ENCODE measurements around the gene HEPHL1.

Gene HEPHL1

DNA sequence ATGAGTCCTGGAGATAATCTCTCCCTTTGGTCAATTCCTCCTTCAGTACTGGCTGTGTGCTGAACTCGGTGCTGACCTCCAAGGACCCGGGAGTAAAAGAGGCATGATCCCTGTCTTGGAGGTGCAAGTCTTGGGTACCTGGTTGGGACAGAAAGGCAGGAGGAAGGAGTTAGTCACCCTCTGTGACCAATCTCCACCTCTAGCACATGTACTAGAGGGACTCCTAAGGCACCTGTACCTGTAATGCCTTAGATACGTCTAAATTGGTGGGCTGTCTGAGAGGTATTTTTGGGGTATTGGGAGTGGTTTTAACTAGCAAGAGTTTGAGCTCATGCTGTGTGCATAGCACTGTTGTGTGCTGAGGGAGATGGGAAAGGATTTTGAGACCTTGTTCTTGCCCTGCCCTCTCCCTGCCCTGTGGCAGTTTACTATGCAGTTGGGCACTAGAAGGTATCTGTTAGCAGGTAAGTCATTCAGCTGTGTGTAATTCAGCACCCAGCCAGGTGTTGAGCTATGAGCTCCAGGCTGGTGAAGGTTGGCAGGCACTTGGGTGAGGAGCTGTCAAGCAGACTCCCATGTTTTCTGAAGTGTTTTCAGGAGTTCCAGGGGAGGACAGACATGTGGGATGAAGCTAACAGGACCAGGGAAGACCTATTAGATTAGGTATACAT is 110.0 kb downstream of the HEPHL1 start:
- DNase-seq = no peak

DNA sequence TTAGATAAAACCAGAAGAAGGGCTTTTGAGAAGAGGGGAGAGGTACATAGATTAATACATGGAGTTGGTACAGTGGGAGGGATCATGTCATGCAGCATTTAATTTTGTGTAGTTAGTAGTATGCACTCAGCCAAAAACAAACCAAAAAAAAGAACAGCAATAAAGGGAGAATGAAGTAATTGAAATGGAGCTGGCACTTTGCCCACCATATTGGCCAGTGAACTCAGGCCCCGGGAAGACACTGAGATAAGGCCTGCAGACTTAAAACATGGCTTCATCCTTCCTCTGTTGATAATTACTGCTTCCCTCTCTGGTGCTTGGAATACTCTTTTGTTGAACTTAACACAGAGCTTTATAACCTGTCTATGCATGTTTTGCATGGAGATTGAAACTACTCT is 110.6 kb downstream of the HEPHL1 start:
- DNase-seq = no peak

DNA sequence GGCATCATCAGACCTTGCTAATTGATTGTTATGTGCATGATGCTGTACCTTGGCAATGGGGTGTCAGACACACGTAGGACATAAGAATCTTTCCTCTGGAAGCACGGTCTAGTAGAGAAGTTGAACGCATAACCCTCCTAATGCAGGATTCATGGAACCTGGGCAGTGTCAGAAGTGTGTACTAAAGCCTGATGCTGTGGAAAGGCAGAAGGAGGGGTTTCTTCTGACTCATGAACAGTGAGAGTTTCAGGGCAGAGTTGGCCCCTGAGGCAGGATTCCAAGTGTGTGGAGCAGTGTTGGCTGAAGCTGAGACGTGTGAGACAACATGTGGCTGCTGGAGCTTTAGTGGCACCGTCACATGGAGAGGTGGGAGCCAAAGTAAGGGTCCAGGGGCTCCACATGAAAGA is 111.0 kb downstream of the HEPHL1 start:
- no peak for DNase-seq

DNA sequence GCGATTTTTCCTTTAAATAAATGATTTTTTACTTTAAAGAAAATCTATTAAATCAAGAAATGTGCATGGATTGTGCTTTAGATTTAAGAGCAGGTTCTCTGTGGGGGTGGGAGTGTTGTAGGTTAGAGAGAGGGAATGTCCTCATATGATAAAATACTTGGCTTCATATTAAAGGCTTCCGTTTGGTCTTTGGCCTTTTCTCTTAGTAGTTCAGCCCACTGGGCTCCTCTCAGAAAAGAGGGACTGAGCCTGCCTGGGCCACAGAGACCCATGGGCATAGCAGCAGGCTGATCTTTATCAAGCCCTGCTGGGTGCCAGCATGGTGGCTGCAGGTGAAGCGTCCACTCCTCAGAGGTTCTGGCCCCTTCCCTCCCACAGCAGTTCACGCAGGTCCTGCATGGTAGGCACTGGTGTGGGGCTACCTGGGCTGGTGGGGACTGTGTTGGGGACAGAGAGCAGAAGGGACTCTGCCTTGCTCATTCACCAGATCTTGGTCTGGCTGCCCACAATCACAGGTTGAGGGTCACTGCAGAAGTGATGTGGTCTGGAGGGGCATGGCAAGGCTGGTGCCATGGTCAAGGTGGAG is 111.8 kb downstream of the HEPHL1 start:
- DNase-seq = no peak

DNA sequence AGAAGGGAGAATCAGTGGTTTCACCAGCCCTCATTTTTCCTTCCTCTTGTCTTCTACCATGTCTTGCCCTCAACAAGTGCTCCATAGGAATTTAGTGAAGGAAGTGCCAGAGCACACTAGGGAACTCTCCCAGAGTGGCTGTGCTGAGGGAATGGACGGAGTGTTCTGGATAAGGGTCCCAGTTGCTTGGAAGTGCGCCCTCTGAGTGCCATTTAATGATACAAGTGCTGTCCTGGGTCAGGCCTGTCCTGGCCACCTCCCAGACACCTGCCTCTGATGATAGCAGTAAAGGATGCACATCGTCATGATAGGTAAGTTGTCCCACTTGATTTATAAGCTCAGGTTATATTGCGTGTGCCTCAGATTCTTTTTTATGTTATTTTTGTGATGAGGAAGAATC is 112.6 kb downstream of the HEPHL1 start:
- no peak for DNase-seq

DNA sequence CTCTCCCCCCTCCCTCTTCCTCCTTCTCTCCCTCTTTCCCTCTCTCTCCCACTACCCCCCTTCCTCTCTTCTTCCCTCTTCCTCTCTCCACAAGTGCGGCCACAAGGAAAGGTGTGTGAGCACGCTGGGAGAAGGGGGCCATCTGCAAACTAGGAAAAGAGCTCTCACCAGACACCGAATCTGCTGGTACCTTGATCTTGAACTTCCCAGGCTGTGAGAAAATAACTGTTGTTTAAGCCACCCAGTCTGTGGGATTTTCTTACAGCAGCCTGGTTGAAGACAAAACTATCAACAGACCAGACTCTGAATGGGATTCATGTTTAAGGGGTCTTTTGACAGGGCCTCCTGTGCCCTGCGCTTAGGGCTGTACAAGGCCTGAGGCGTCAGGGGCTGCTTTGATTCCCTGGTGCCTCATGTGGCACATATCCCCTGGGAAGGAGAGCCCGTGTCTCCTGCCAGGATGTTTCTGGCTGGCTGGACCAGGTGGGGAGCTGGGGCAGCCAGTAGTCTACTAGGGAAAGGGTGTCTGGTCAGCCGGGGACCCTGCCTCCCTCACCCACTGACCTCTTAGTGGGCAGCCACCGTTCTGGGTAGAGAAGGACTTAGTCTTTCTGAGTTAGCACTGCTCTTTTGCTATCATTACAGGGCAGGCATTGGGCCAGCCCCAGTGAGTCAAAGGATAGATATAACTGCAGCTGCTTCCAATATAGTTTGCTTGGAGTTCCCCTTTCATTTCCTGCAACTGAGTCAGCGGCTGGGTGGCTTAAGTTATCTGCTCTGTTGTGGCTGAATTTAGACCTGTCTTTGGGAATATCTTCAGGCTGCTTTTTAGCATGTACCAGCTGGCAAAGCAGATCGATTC is 113.7 kb downstream of the HEPHL1 start:
- DNase-seq = peak in 1 of 2 experiments; percentile 32

DNA sequence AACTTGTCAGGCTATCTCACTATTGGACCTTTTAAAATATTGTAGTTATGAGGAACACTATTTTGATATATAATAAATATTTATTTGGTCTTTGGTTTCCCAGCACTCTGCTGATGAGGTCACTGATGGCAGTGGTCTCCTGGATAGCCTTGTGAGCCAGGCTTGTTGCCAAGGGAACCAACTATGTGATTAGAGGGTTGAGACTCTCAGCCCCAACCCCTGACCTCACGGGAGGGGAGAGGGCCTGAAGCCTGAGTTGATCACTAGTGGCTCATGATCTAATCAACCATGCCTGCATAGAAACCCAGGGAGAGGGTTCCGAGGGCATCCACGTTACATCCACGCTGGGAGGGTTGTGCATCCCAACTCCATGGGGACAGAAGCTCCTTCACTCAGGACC is 118.3 kb downstream of the HEPHL1 start:
- DNase-seq = no peak

DNA sequence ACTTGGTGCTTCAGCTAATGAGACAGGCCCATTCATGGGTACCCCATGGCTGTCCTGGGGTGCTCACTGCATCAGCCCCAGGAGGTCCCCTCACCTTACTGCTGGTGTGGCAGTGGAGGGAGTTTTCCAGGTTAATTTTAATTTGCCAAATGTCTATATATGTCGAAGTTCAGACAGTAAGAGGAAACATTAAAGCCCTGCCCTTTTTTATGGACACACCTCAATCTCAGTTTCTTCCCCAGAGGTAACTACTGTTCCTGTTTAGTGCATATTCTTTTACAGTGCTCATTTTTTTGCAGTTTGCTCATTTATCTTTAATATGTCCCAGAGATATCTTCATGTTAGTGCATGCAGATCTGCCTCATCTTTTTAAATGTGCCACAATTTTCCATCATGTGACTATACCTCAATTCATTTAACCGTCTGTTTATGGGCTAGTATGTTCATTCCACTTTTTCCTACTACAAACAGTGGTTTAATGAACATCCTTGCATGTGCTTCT is 119.1 kb downstream of the HEPHL1 start:
- no peak for DNase-seq

DNA sequence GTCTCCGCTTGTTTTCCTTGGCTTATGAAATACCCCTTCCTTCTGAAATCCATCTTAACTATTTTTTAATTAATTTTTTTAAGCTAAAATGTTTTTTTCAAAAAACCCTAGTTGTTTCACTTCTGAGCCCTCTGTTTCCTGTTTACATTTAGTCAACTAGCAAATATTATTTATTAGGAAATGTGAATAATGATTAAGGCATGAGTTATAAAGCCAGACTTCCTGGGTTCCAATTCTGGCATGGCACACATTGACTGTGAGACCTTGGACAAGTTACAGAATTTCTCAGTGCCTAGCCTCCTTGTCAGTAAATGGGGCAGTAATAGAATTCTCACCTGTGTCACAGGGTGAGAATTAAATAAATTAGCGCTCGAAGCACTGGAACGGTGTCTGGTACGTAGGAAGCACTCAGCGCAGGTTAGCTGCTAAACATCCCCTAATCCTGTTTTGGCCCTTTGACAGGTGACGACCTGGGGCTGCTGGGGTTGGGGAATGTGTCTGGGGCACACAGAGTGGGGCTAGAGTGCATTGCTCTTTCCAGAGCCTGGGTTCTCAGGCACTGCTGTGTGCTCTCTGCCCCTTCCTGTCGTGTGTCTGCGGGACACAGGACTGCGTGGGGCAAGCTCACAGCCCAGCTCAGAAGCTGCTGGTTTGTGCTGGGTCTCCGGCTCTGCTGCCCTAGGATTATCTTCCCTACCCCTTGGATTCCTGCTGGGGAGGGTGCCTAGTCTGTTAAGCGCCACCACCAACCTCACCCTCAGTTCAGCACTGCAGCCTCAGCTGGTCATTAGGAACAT is 120.6 kb downstream of the HEPHL1 start:
- DNase-seq = no peak

DNA sequence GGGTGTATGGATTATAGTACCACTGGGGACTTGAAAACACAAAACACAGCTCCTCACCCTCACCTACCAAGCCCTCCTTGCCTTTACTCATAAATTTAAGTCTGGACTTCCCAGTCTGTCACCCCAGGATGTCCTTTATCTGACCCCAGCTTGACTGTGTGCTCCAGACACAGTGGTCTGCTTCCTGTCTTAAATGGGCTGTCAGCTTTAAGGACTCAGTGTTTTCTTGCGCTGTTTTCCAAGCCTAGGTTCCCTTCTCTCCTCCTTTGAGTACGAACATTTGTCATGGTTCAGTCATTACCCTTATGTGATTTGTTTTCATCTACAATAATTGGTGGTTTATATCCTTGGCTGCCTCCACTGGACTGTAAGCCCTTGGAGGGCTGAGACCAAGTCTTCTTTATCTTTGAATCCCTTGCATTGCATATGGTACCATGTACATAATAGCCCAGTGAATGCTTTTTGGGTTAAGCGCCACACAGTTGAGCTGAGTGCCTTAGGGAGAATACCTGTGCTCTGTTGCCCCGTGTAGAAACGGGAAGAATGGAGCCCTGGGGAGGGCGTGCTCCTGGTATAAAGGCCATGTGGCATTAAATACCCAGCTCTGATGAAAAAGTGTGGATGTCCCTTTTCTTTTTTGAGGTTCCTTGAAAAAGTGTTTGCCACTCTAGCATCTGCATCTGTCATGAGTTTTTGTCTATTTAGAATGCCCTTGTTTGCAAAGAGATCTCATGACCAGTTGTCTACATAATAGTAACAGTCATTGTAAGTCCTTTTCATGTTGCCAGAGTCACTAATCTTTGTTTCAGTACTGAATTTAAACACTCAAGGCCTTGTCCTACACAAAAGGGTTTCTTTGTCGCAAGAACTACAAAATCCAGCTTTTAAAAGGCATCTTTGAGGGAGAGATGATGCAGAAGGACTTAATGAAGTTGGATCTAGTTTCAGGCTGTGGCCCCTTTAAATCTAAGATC is 121.4 kb downstream of the HEPHL1 start:
- no peak for DNase-seq

DNA sequence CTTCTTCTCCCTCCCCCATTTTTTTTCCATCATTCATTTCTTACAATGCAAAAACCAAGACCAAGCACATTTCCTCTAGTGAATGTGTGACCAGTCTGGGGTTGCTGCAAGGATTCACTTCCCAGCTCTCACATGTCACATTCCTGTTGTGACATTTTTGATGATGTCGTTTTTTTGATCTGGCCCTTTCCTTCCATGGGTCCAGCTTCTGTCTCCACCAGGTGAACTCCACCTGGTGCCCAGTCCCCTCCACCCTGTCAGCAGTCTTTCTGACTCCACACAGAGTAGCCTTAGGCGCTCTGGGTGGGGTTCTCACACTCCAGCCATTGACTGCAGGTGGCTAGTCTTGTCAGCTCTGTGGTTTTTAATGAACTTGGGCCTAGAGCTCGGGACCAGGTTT is 123.1 kb downstream of the HEPHL1 start:
- no peak for DNase-seq

DNA sequence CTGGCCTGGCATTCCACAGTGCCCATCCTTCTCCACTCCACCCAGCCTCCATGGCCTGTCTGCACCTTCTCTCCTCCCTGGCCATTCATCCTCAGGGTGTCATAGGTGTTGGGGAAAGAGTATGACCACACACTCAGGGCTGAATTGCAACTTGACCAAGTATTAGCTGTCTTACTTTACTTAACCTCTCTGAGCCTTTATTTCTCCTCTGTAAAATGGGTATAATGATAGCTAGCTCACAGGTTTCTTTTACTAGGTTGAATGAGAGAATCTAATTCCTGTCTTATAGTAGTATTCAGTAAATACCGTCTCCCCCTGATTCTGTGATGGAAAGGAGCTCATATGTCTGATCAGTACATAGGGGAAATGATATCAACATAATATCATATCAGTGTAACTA is 123.5 kb downstream of the HEPHL1 start:
- no peak for DNase-seq

DNA sequence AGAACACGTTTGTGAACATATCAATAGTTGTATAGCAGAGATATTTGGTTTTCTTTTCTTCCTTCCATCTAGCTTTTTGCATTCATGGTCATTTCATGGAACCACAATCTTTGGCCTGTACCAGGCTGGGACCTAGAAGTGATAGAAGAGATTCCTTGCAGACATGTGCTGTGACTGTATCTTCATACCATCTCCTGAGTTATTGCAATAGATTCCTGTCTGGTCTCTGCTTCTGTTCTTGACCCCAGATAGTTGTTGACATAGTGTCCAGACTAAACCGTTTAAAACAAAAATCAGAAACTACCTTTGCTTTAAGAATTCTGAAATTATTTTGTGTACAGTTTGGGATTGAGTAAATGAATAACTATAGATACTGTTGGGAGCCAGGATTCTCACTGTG is 124.3 kb downstream of the HEPHL1 start:
- no peak for DNase-seq

DNA sequence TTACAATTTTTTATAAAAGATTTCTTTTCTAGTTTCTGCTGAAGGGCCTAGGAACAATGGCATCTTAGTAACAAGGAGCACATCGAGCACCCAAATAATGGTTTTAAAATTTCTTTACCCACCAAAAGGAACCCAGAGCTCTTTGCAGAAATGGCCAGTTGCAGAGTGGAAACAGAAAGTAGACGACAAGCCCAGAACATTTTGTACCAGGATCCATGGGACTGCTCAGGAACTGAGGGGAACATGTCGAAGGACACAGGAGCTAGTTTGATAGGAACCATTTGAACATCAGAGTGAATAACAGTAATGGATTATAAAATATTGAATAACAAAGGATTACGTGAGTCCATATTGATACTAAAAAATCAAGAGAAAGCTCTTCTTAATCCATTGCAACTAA is 124.8 kb downstream of the HEPHL1 start:
- no peak for DNase-seq

DNA sequence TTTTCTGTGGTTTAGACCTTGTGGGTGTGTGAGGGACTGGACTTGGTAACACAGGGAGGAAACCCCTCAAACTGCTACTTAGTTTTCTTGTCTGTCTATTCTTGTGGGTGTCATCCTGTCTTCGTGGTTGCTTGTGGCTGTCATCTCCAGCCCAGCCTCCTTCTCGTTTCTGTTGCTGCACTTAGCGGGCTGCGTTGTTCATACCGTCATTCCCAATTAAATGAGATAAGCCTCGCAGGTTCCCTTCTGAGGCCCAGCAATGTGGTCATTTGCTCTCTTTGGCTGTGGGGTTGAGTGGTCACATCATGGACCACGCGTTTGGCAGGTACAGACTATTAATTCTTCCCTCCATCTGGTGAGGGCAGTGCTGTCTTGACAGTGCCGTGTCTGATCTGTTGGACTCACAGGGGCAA is 126.3 kb downstream of the HEPHL1 start:
- no peak for DNase-seq

DNA sequence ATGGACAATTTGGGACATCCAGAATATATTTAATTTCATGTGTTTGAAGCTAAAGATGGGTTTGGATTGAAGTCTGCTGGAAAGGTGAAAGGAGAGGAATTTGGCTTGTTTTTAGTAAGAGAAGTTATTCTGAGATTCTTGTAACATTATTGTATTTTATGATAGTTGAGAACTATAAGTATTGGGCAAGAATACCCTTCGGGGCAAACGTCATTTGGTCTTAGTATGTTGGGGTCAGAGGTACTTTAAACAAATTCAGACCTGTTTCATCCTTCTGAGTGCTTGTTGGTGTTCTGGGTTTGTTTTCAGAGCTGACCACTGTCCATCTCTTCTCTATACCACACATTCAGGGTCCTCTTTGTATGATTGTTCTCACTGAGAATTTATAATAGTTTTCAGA is 127.0 kb downstream of the HEPHL1 start:
- DNase-seq = no peak

DNA sequence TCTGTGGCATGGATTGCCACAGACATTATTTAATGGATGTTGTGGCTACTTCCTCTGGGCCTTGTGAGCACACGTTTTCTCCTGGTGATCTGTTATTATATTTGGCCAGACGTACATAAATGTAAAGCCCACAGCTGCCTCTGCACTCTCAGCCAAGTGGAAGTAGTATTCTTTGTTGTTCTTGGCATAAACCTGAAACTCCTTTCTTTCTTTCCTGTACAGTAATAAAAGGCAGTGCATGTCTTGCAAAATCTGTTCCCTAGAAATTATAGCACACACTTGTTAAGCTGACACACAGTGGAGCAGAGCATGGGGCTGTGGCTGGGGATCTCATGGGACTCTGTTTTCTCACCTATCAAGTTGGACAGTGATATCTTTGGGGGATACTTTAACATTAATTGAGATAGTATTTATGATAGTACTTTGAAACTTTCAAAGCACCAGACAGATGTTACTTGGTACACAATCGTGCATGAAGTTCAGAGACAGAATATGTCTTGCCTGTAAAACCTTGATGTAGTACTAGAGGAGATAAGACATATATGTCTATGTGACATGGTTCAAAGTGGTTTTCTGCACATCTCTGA is 128.4 kb downstream of the HEPHL1 start:
- no peak for DNase-seq

DNA sequence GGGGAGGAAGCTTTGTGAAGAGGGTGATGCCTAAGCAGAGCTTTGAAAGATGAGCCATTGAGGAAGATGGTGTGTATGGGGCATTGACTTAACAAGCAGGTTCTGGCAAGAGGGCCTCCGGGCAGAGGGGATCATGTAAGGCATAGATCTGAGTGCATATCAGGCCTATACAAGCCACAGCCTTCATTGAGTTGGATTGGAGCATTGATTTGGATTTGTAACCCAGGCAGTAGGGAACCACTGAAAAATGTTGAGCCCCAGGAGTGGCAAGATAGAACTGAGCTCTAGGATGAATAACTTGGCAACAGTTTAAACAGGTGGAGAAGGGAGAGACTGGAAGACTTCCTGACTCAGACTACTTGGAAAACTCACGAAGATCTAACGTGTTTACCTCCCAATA is 128.9 kb downstream of the HEPHL1 start:
- DNase-seq = no peak

DNA sequence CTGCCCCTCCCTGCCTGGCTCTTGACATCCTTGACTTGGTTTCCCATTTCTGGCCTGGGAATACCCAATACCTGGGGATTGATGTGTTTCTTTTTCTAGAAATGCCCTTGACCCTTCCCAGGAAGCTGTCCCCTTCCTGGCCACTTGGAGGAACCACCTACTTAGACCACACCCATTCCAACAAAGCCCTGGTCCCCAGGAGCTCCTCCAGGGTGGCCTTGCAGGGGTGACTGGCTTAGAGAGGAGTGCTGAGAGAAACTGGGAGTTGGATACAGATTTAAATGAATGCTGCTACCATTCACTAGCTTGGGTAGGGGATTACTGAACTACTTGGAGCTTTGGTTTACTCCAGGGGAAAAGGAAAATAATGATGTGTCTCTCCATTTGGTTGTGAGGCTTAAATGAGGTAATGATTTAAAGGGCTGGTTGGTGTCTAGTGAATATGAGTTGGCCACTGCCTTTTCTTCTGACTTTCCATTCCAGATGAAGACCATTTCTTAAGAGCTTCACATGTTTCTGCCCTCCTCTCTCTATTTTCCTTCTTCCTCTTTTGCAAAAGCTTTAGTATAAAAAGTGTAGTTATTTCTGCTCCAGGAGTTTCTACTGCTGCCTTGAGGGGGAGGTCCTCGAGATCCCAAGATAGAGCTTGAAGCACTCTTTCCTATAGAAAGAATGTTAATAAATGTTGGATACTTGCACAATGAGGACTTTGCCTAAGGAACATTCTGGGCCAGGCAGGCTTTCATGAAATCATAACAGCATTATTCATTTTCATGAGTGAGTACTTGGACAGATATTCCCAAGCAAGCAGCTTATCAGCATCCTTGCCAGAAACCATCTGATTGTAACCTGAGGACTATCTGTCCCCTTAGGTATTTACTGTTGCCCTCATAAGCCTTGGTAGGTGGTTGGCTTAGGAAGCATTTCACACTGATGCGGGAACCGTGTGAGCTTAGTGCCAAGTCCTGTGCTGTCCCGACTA is 129.8 kb downstream of the HEPHL1 start:
- DNase-seq = no peak
